HL-60 (cell line): Measurements from ENCODE around the gene CACNA2D3.

ENCODE experiments used
- POLR2AphosphoS5 ChIP-seq: IDR thresholded peaks from 2 replicates; pipeline ENCODE4 v1.6.1; 2012; ENCODE audit warnings: low read depth
- REST ChIP-seq: IDR thresholded peaks from 2 replicates; pipeline ENCODE4 v1.6.1; 2012; ENCODE audit warnings: low read depth; ENCODE audit not compliant: insufficient replicate concordance
- TF ChIP-seq, protein P1 (sequence below): IDR thresholded peaks from one replicate; pipeline ENCODE4 v1.5.1; 2011; ENCODE audit warnings: low read length, control low read depth, inconsistent platforms; ENCODE audit not compliant: insufficient read depth

- TF ChIP-seq, protein P1, sequence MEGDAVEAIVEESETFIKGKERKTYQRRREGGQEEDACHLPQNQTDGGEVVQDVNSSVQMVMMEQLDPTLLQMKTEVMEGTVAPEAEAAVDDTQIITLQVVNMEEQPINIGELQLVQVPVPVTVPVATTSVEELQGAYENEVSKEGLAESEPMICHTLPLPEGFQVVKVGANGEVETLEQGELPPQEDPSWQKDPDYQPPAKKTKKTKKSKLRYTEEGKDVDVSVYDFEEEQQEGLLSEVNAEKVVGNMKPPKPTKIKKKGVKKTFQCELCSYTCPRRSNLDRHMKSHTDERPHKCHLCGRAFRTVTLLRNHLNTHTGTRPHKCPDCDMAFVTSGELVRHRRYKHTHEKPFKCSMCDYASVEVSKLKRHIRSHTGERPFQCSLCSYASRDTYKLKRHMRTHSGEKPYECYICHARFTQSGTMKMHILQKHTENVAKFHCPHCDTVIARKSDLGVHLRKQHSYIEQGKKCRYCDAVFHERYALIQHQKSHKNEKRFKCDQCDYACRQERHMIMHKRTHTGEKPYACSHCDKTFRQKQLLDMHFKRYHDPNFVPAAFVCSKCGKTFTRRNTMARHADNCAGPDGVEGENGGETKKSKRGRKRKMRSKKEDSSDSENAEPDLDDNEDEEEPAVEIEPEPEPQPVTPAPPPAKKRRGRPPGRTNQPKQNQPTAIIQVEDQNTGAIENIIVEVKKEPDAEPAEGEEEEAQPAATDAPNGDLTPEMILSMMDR = no peak
- no peak for TF ChIP-seq POLR2AphosphoS5
- no peak for TF ChIP-seq REST
Observed at GRCh38 chr3:54507876-54508460, 385.6 kb downstream of the CACNA2D3 start.
